ENCODE measurements around the gene KIAA0319L. TPM values are rescaled to one million over a fixed set of nuclear protein-coding genes. Genes with fewer than 3 reads are reported as not detected.
A peak's percentile ranks its signal among the peaks of the same experiment; 100 is the strongest.

KIAA0319L gene
- total RNA-seq, 1 donor from 2014 or later = 50.6 TPM

DNA sequence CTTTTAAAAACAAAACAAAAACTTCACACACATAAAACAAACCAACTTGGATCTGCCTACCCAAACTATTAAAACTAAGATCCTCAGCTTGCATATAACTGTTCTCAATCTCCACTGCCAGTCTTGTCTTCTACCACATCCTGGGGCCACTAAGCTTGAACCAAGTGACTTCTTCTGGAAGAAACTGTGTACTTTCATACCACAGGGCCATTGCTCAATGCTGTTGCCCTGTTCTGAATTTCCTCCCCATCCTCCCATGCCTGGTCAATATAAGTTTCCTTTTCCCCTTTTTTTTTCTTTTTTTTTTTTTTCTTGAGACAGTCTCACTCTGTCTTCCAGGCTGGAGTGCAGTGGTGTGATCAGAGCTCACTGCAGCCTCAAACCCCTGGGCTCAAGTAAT lies 109.9 kb downstream of the KIAA0319L start:
- no peak for TF ChIP-seq POLR2A (IDR thresholded peaks at IDR 0.05)
- TF ChIP-seq, protein P1, sequence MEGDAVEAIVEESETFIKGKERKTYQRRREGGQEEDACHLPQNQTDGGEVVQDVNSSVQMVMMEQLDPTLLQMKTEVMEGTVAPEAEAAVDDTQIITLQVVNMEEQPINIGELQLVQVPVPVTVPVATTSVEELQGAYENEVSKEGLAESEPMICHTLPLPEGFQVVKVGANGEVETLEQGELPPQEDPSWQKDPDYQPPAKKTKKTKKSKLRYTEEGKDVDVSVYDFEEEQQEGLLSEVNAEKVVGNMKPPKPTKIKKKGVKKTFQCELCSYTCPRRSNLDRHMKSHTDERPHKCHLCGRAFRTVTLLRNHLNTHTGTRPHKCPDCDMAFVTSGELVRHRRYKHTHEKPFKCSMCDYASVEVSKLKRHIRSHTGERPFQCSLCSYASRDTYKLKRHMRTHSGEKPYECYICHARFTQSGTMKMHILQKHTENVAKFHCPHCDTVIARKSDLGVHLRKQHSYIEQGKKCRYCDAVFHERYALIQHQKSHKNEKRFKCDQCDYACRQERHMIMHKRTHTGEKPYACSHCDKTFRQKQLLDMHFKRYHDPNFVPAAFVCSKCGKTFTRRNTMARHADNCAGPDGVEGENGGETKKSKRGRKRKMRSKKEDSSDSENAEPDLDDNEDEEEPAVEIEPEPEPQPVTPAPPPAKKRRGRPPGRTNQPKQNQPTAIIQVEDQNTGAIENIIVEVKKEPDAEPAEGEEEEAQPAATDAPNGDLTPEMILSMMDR (IDR thresholded peaks at IDR 0.05) = no peak
- TF ChIP-seq POLR2AphosphoS5 (IDR thresholded peaks at IDR 0.05; ENCODE audit: insufficient read depth in 1 of 2, low read depth in 1 of 2) = no peak

DNA sequence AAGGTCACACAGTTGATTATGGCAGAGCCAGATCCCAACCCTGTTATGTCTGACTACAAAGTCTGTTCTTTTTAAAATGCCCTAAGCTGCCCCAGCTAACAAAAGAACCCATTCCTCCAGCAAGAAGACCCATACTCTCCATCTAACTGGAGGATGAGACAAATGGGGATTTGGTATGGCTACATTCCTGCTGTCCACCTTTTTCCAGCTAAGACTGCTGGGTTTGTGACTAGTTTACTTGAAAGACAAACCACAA lies 112.8 kb downstream of the KIAA0319L start:
- no peak overlapping the region for H3K4me3 ChIP-seq
- H3K36me3 ChIP-seq = peaks cover 0 to 65% of the 10 kb centered on the region in 2 donors
- H3K27ac ChIP-seq = no peak overlapping the region
- H3K27me3 ChIP-seq = no peaks in the 10 kb centered on the region
- no peaks in the 10 kb centered on the region for H3K9me3 ChIP-seq
- TF ChIP-seq POLR2A (IDR thresholded peaks at IDR 0.05) (no peak), POLR2AphosphoS5 (IDR thresholded peaks at IDR 0.05; ENCODE audit: insufficient read depth in 1 of 2, low read depth in 1 of 2) (no peak)
- TF ChIP-seq, protein P1 (IDR thresholded peaks at IDR 0.05) = no peak
- no peak for DNase-seq (ENCODE audit: extremely low spot score in 2 of 2)
- H3K4me1 ChIP-seq = no peaks in the 10 kb centered on the region
- intact Hi-C loops (cut with DNase I) = no loop called here

More for the DNA sequence above, 109.9 kb downstream of the KIAA0319L start:
- no peaks in the 10 kb centered on the region for H3K9me3 ChIP-seq
- intact Hi-C loops (cut with DNase I) = no loop called here
- DNase-seq (ENCODE audit: extremely low spot score in 2 of 2) = no peak
- H3K4me3 ChIP-seq = no peak overlapping the region
- H3K27ac ChIP-seq = no peak overlapping the region
- H3K4me1 ChIP-seq = peaks cover 18% of the 10 kb centered on the region
- peaks cover 0 to 40% of the 10 kb centered on the region in 2 donors for H3K36me3 ChIP-seq
- H3K27me3 ChIP-seq = no peaks in the 10 kb centered on the region

DNA sequence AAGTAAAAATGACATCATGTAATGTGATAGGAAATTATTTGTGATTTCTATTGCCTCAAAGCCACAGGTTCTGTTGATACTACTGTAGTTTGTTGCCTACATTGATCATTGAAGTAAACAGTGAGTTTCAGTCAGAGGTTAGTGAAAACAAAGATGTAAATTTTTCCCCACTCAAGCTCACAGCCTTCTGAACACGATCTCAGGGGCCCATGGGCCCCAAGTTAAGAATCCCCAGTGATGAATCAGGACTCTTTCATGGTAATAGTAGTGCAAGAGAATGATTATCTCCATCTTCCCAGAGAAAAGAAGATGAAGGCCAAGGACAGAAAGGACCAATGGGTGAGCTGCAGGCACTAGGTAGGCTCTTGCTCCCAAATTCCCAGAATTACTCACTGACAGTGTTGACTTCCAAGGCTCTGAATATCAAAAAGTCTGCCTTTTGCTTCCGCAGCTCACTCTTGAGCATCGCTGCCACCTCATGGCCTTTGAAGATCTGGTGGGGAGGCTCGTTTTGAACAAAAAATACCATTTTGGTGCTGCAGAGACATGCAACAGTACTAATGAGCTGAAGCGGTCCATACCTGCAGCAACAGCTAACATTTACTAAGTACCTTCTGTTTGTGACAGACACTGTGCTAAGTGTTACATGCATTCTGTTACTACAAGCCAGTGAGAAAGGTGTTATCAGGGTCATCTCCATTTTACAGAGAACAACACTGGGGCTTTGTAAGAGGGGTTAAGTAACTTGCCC lies 113.3 kb downstream of the KIAA0319L start:
- no peak overlapping the region for H3K4me3 ChIP-seq
- H3K9me3 ChIP-seq = no peaks in the 10 kb centered on the region
- H3K36me3 ChIP-seq = peaks cover 0 to 70% of the 10 kb centered on the region in 2 donors
- no peaks in the 10 kb centered on the region for H3K4me1 ChIP-seq
- no peaks in the 10 kb centered on the region for H3K27me3 ChIP-seq
- TF ChIP-seq, protein P1 (IDR thresholded peaks at IDR 0.05) = no peak
- TF ChIP-seq POLR2A (IDR thresholded peaks at IDR 0.05) = no peak
- no peak for TF ChIP-seq POLR2AphosphoS5 (IDR thresholded peaks at IDR 0.05; ENCODE audit: insufficient read depth in 1 of 2, low read depth in 1 of 2)
- intact Hi-C loops (cut with DNase I) = no loop called here
- no peak overlapping the region for H3K27ac ChIP-seq
- DNase-seq (ENCODE audit: extremely low spot score in 2 of 2) = no peak

DNA sequence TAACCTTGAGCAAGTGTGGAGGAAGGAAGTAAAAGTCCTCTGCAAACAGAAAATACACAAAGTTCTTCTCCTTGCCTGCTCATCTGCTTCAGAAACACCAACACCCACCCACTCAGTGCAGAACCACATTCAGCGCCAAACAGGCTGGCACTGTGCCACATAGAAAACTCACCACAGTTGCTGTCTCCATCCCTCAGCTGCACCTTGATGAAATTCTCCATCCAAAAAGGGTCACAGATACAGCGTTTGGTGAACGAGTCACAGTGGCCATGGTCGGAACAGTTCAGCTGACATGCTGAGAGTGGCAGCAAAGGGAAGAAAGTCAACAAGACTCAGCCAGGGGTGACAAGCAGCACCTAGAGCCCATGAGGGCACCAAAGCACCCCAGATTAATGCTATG lies 114.5 kb downstream of the KIAA0319L start:
- Histone ChIP-seq H3K27me3 (no peaks in the 10 kb centered on the region), H3K9me3 (no peaks in the 10 kb centered on the region), H3K4me1 (no peaks in the 10 kb centered on the region), H3K27ac (no peak overlapping the region), H3K36me3 (peaks cover 0 to 74% of the 10 kb centered on the region in 2 donors), H3K4me3 (no peak overlapping the region)
- DNase-seq (ENCODE audit: extremely low spot score in 2 of 2) = no peak
- TF ChIP-seq, protein P1 (IDR thresholded peaks at IDR 0.05) = no peak
- no peak for TF ChIP-seq POLR2AphosphoS5 (IDR thresholded peaks at IDR 0.05; ENCODE audit: insufficient read depth in 1 of 2, low read depth in 1 of 2)
- TF ChIP-seq POLR2A (IDR thresholded peaks at IDR 0.05) = no peak
- intact Hi-C loops (cut with DNase I) = no loop called here

DNA sequence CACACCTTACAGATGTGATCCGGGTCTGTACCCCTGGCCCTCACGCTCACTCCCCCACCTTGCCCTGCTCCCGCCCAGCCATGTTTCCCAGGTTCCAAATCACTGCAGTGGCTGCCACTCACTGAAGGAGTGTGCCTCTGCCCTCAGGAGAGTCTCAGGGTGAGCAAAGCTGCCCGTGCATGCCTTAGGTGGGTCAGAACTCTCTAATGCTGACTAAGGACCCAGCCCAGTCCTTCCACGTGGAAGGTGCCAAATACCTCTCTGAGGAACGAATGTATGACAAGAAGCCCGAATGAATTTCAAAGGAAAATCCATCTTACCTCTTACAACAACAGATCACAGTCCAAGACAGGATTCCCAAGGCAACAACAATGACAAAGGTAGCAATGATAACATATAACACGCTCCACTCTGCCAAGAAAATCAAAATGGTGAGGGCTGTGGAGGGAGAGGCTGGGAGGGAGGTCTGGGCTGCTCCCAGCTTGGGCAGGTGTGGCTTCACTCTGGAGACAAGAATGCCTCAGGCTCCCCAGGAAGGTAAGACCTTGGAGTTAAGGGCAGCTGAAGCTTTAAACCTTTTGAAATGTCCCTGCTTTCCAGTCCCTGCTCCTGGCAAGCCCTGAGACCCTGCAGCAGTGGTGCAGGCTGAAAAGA lies 115.2 kb downstream of the KIAA0319L start:
- H3K27ac ChIP-seq = no peak overlapping the region
- peak in 1 of 2 donors; percentile 33 for TF ChIP-seq POLR2AphosphoS5 (IDR thresholded peaks at IDR 0.05; ENCODE audit: insufficient read depth in 1 of 2, low read depth in 1 of 2)
- TF ChIP-seq, protein P1 (IDR thresholded peaks at IDR 0.05) = no peak
- no peak for DNase-seq (ENCODE audit: extremely low spot score in 2 of 2)
- H3K9me3 ChIP-seq = no peaks in the 10 kb centered on the region
- H3K36me3 ChIP-seq = peaks cover 0 to 77% of the 10 kb centered on the region in 2 donors
- H3K4me1 ChIP-seq = no peaks in the 10 kb centered on the region
- intact Hi-C loops (cut with DNase I) = no loop called here
- no peak overlapping the region for H3K4me3 ChIP-seq
- no peaks in the 10 kb centered on the region for H3K27me3 ChIP-seq
